GM21360 (cell line): ENCODE results near the gene HCFC1R1.

ENCODE experiments used
- ATAC-seq: cut with Tn5 transposase; IDR thresholded peaks from one replicate; pipeline ENCODE4 v1.9.1; 2021; ENCODE audit warnings: mild to moderate bottlenecking, moderate library complexity; ENCODE audit not compliant: unreplicated experiment

The HCFC1R1 gene

DNA sequence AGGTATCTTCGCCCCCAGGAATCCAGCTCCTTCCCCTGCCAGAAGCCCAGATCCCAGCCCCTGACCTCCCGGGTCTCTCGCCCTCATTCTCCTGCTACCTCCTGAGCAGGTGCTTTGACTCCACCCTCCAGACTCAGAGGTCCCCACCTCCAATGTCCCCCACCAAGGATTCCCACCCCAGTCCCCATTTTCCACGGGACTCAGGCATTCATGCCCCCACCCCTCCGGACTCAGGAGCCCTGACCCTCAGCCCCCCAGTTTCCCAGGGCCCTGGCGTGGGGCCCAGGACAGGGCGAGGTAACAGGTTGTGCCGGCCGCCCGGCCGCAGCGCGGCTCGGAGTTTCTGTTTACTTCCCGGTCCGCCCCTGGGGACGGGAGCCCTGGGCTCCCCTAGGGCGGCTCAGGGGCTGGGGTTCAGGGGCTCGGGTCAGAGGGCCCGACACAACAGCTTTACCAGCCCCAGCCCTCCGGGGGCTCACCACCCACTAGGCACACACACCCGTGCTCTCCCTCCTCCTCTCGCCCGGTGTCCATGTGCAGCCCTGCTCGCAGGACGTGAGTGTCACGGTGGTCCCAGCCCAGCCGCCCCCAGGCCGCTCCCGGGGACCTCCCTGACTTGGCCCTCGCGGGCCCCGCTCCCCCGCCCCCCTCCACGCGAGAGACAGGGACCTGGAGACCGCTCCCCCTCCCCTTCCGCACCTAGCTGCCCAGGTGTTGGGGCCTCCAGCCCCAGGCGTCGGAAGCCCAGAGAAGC lies 12.4 kb upstream of the HCFC1R1 start:
- no peak for ATAC-seq

DNA sequence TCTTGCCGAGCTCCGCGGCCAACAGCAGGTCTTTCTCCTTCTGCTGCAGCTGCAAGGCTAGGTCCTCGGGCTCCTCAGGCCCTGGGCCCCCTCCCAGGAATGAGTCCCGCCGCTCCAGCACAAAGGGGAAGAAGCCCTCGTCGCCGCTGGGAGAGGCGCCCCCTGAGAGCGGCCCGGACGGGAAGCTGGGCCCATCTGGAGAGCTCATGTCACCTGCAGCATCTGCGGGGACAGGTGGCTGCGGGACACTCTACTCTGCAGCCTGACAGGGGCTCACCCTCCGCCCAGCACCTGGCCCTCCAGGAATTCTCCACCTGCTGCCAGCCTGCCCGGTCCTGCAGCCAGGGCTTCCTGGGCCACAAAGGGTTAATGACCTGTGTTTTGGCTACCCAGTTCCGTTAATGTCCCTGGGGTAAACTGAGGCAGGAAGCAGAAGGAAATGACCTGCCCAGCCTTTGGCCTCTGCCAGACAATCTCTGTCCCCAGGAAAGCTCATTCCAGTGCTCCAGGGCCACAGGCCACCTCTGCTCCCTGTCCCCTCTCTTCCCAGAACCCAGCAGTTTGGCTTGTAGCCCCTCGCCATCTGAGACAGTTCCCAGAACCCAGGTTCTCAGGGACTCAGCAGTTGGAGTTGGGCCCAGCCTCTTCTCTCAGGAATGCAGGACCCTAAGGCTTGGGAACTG lies 11.7 kb upstream of the HCFC1R1 start:
- no peak for ATAC-seq

DNA sequence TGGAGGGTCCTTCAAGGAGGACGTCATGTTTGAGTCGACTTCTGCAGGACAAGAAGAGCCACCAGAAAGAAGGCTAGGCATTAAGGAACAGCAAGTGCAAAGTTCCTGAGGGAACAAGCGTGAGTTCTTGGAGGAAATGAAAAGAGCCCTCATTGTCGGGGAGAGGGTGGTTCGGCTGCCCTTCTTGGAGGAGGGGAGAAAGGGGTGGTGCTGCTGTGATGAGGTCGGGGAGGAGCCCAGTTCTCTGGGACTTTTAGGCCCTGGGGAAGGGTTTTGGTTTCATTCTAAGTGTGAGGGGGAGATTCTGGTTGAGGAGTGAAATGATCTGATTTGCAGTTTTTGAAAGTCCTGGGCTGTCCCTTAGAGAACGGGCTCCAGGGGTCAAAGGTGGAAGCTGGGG lies 8.9 kb upstream of the HCFC1R1 start:
- no peak for ATAC-seq

DNA sequence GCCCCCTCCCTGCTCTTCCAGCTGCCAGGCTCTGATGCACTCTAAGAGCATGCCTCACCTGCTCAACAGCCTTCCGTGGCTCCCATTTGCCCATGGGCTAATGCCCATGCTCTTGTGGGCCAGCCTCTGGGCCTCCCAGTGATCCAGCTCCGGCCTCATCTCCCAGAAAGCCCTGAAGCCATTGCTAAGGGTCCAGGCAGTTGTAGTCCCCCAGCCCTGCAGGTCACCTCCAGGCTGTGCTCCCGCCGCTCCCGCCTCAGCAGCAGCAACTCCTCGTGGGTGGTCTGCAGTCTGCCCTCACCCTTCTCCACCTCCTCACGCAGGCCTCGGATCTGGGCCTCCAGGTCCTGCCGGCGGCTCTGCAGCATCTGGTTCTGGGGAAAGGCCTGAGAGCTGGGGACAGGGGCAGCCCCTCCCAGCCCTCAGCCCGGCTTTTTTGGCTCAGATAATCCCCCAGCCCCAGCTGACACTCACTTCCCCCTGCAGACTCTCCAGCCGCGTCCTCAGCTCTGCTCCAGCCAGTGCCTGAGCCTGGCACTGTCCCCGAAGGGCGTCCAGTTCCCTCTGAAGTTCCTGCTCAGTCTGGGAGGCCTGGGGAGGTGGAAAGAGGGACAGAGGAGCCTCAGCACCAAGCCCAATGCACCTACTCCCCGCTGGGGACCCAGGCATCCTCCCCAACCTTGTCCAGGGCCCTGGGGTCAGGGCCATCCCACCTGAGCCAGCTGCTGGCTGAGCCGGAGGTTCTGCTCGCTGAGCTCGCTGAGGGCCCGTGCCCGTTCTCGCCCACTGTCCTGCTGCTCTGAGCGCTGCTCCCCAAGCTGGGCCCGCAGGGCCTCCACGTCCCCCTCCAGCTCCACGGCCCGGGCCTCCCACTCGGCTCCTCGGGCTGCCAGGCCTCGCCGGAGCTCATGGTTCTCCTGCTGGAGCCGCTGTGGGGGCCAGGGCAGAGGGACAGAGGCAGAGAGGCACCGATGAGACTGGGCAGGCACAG lies 6.8 kb upstream of the HCFC1R1 start:
- no peak for ATAC-seq

DNA sequence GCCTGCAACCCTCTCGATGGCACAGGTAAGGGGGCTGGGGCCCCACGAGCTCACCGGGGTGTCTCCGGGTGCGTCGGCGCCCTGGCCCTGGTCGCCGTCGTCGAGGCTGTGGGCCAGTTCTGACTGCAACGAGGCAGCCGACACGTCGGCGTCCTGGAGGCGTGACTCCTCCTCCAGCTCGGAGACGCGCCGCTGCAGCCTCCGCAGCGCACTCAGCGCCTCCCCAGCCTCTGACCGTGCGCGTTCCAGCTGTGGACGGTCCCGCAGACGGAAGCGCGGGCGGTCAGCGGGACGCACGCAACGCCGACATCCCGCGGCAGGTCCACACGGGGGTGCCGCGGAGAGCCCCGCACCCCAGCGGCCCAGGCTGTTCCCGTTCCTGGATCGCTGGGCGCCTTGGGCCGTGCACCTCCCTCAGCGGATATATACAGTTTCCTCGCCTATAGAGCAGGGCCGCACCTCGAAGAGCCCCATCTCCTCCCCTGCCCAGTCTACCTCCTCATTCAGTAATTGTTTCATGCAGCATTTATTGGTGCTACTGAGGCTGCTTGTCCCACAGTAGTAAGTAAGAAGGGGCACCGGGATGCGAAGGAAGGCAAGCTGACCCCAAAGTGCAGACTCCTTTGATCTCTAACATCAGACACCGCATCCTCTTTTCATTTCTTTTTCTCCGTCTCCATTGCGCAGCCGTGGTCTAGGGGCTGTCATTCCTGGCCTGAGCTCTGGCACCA lies 5.9 kb upstream of the HCFC1R1 start:
- ATAC-seq = no peak

DNA sequence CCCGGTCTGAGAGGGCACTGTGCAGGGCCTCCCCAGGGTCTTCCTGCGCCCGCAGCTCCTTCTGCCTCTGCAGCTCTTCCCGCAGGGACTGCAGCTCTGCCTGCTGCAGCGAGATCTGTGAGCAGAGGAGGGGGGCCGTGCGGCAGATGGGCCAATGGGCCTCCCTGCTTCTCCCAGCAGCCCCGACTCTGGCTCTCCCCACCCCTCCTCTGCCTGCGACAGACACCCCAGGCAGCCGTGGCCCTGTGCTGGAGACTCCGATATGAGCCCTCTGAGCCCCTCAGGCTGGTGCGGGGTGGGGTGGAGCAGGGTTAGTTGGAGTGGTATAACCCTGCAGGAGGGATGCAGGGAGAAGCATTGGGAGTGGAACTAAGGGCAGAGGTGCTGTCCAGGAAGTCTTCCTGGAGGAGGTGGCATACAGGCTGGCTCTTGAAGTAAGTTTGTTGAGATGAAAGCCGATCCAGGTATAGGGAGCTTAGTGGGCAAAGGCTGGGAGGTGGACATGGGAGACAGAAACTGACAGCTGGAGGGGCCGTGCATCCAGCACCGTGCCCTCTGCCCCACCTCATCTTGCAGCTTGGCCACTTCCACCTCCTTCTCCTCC lies 5.1 kb upstream of the HCFC1R1 start:
- ATAC-seq = no peak

DNA sequence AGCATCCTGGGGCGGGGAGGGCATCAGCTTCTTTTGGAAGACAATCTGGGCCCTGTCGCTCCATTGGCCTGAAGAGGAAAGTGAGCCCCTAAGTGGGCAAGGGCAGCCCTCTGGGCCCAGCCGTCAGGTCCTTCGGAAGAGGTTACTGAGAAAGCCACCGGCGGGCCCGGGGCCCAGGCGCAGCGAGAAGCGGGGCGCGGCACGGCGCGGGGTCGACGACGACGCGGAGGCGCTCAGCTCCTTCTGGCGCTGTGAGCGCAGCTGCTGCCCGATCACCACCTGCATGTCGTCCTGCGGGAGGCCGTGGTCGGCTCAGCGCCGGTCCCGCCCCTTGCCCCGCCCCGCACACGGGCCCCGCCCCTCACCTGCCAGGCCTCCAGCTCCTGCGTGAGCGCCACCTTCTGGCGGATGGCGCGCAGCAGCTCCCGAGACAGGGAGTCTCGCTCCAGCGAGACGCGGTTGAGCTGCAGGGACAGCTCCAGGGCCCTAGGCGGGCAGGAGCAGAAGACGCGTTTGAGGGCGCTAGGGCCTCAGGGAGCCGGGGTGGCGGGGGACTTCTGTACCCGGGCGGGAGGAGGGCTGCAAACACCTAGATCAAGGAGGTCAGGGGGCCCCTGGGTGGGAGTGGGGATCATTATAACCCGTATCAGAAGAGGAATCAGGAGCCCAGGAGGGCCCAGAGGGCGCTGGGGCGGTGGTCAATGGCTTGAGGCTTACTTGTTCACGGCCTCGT lies 4.4 kb upstream of the HCFC1R1 start:
- no peak for ATAC-seq

DNA sequence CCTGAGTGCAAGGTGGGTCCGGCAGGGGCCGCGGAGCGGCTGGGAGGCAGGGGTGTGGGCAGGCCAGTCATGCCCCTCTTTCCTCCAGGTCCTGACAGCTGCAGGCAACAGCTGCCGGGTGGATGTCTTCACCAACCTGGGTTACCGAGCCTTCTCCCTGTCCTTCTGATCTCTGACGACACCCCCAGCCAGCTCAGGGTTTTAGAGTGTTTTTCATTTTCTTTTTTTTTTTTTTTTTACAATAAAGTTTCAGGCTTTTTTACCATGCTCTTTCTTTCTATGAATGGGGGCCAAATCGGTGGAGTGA lies 3.7 kb upstream of the HCFC1R1 start:
- no peak for ATAC-seq

DNA sequence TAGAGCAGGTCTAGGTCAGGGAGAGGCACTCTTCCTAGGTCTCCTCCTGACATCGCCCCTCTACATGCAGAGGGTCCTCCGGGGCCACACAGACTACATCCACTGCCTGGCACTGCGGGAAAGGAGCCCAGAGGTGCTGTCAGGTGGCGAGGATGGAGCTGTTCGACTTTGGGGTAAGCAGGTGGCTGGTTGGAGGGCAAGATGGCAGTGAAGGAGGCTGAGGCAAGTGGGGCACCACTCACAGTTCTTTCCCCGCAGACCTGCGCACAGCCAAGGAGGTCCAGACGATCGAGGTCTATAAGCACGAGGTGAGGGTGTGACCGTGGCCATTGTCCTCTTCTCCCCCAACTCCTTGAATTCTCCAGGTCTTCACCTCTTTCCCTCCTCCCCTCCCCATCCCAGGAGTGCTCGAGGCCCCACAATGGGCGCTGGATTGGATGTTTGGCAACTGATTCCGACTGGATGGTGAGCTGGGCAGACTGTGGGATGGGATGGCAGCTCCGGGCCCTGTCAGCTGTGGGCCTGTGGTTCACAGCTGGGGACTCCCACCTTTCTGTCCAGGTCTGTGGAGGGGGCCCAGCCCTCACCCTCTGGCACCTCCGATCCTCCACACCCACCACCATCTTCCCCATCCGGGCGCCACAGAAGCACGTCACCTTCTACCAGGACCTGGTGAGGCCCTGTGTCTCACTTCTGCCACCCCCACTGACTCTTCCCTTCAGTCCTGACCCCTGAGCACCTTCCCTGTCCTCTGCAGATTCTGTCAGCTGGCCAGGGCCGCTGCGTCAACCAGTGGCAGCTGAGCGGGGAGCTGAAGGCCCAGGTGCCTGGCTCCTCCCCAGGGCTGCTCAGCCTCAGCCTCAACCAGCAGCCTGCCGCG lies 3.1 kb upstream of the HCFC1R1 start:
- no peak for ATAC-seq

DNA sequence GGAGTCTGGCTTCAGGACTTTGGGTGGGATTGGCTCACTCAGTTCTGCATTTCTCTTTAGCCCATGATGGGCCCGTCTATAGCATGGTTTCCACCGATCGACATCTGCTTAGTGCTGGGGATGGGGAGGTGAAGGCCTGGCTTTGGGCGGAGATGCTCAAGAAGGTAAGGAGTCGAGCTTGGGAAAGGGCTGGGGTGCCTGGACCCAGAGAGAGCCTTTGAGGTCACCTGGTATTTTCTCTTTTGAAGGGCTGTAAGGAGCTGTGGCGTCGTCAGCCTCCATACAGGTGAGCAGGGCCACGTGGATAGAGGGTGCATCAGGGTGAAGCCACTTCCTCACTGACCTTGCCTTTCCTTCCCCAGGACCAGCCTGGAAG lies 2.2 kb upstream of the HCFC1R1 start:
- ATAC-seq = no peak

DNA sequence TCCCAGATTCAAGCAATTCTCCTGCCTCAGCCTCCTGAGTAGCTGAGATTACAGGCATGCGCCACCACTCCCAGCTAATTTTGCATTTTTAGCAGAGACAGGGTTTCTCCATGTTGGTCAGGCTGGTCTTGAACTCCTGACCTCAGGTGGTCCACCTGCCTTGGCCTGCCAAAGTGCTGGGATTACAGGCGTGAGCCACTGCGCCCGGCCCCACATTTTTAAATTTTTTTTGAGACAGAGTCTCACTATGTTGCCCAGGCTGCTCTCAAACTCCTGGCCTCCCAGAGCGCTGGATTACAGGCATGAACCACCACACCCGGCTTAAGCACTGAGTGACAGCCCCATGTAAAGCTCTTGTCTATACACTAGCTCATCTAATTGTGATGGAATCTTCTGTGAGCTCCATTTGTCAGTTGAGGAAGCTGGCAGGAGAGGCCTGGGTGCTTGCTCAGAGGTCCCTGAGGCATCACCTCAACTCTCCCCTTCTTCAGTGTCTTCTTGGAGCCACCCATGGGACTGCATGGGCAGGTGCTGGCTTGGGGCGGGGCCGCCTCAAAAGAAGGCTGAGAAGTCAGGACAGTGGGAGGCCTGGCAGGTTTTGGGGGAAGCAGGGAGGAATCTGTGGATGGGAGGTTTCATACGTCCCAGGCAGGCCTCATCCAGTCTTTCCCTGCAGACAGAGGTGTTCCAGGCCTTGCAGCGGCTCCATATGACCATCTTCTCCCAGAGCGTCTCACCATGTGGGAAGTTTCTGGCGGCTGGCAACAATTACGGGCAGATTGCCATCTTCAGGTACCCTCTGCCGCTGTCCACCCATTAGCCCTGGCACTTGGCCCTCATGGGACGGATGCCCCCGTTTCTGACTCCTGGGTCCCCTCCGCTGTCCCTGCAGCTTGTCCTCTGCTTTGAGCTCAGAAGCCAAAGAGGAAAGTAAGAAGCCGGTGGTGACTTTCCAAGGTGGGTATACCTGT lies 1.6 kb upstream of the HCFC1R1 start:
- ATAC-seq = no peak

DNA sequence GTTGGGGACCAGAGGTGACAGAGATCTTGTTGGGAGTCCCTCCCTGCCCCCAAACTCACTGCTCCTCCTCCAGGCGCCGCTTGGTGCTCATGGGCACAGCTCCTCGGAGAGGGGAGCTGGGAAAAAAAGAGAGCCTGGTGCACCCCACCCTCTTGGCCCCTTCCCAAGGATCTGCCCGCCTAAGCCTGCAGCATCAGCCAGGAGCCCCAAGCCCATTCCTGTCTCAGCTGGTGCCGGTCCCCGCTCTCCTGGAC lies 400 bp downstream of the HCFC1R1 start:
- ATAC-seq = no peak

DNA sequence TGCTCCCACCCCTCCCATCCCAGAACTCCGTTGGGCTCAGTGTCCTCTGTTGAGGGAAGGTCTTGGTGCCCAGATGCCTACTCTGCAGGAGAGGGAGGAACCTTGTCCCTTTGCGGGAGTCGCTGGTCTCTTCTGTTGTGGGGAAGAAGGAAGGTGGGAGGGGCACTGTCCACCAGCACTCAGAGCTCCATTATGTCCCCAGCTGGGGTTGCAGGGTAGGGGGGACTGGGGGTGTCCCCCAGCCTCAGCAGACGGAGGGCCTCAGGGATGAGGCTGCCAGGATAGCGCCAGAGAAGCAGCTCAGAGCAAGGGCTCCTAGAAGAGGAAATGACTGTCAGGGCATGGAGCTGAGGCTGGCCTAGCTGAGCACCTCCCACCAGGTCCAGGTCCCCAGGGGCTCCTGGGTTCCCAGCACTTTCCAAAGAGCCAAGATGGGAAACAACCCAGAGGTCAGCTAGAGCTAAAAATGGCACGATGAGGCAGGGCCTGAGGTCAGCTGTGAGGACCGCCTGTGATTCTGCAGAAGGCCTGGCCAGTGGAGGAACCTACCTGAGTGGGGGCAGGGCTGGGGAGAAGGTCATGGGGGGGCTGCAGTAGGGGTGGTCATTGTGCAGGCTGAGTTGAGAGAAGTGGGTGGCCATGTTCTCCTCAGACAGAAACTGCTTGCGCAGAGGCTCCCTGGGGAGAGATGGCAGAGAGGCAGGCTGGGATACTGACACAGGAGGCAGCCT lies 893 bp downstream of the HCFC1R1 start:
- no peak for ATAC-seq

DNA sequence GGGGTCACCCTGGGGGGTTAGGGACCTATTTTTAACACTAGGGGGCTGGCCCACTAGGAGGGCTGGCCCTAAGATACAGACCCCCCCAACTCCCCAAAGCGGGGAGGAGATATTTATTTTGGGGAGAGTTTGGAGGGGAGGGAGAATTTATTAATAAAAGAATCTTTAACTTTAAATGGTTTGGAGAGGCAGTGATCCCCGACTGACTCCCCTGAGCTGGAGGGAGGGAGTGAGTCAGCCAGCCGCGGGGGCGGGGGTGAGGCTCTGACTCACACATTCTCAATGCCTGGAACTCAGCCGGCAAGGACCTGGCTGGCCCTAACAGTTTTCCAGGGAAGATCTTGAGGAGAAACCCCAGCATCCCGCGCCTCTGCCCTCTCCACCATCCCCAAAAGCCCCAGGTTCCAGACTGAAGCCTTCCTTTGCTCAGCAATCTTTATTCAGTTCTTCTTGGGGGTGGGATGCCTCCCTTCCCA lies 1.5 kb downstream of the HCFC1R1 start:
- no peak for ATAC-seq

DNA sequence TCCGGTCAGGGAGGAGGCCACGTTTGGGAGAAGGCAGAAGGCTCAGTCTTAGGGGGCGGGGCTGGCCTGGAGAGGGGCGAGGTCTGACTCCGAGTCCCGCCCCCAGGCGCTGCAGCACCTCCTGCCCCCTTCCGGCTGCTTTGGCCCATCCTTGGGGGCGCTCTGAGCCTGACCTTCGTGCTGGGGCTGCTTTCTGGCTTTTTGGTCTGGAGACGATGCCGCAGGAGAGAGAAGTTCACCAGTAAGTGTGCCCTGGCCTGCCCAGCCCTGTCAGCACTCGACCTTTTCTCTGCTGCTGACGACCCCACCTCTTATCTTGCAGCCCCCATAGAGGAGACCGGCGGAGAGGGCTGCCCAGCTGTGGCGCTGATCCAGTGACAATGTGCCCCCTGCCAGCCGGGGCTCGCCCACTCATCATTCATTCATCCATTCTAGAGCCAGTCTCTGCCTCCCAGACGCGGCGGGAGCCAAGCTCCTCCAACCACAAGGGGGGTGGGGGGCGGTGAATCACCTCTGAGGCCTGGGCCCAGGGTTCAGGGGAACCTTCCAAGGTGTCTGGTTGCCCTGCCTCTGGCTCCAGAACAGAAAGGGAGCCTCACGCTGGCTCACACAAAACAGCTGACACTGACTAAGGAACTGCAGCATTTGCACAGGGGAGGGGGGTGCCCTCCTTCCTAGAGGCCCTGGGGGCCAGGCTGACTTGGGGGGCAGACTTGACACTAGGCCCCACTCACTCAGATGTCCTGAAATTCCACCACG lies 2.1 kb downstream of the HCFC1R1 start:
- no peak for ATAC-seq

DNA sequence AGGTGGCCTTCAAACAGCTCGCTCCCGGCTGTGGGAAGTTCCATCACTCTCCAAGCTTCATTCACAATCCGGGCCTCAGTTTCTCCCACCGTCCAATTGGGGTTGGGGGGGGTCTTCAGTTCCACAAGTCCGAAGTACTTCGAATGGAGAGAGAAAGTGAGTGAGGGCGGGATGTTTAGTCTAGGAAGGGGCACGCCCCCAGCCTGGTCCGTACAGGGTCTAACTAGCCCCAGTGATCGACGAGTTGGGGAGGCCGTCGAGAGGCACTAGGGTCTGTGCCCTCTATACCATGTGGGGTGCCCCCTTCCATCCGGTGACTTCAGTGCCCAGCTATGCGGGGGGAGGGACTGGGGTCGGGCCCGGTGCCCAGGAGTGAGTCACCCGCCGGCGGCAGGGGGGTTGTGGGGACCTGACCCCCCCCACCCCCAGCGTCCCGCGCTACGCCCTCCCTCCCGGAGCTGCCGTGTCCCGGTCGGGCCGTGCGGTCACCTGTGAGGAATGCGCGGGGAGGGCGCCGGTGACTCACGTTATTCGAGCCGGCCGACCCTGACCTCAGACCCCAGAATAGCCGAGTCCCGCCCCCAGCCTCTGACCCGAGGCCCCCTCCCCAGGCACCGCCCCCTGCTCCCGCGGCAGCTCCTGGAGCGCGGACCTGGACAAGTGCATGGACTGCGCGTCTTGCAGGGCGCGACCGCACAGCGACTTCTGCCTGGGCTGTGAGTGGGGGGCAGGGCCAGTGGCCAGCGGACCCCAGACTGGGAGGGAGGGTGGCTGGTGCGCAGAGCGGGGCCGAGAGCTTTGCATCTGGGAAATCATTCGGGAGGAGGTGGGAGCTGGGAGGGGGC lies 2.9 kb downstream of the HCFC1R1 start:
- no peak for ATAC-seq
